ENCODE measurements around the gene DTWD1. TPM values are rescaled to one million over a fixed set of nuclear protein-coding genes. Genes with fewer than 3 reads are reported as not detected.

The DTWD1 gene
- total and polyA plus RNA-seq, 9 of the 15 experiments (the other 6 are each of a cell fraction or from before 2014, with no cell fraction given), result 23.1 to 76.4 (median 36.5) TPM

DNA sequence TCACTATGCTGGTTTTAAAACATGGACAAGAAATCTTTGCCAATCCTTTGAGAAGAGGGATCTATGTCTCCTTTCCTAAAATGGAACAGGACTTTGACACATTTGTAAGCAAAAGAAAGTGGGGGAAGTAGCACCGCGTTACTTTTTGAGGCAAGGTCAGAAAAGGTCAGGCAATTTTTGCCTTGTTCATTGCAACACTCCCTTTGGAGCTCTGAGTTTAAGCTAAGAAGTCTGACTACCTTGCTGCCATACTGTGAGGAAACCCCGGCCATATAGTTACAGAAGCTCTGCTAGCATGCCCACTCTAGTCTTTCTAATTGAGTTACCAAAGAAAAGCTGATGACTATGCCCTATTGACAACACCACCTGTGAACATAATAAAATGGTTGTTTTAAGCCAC is 1.6 kb upstream of the DTWD1 start (continued):
- TF ChIP-seq, protein P1, sequence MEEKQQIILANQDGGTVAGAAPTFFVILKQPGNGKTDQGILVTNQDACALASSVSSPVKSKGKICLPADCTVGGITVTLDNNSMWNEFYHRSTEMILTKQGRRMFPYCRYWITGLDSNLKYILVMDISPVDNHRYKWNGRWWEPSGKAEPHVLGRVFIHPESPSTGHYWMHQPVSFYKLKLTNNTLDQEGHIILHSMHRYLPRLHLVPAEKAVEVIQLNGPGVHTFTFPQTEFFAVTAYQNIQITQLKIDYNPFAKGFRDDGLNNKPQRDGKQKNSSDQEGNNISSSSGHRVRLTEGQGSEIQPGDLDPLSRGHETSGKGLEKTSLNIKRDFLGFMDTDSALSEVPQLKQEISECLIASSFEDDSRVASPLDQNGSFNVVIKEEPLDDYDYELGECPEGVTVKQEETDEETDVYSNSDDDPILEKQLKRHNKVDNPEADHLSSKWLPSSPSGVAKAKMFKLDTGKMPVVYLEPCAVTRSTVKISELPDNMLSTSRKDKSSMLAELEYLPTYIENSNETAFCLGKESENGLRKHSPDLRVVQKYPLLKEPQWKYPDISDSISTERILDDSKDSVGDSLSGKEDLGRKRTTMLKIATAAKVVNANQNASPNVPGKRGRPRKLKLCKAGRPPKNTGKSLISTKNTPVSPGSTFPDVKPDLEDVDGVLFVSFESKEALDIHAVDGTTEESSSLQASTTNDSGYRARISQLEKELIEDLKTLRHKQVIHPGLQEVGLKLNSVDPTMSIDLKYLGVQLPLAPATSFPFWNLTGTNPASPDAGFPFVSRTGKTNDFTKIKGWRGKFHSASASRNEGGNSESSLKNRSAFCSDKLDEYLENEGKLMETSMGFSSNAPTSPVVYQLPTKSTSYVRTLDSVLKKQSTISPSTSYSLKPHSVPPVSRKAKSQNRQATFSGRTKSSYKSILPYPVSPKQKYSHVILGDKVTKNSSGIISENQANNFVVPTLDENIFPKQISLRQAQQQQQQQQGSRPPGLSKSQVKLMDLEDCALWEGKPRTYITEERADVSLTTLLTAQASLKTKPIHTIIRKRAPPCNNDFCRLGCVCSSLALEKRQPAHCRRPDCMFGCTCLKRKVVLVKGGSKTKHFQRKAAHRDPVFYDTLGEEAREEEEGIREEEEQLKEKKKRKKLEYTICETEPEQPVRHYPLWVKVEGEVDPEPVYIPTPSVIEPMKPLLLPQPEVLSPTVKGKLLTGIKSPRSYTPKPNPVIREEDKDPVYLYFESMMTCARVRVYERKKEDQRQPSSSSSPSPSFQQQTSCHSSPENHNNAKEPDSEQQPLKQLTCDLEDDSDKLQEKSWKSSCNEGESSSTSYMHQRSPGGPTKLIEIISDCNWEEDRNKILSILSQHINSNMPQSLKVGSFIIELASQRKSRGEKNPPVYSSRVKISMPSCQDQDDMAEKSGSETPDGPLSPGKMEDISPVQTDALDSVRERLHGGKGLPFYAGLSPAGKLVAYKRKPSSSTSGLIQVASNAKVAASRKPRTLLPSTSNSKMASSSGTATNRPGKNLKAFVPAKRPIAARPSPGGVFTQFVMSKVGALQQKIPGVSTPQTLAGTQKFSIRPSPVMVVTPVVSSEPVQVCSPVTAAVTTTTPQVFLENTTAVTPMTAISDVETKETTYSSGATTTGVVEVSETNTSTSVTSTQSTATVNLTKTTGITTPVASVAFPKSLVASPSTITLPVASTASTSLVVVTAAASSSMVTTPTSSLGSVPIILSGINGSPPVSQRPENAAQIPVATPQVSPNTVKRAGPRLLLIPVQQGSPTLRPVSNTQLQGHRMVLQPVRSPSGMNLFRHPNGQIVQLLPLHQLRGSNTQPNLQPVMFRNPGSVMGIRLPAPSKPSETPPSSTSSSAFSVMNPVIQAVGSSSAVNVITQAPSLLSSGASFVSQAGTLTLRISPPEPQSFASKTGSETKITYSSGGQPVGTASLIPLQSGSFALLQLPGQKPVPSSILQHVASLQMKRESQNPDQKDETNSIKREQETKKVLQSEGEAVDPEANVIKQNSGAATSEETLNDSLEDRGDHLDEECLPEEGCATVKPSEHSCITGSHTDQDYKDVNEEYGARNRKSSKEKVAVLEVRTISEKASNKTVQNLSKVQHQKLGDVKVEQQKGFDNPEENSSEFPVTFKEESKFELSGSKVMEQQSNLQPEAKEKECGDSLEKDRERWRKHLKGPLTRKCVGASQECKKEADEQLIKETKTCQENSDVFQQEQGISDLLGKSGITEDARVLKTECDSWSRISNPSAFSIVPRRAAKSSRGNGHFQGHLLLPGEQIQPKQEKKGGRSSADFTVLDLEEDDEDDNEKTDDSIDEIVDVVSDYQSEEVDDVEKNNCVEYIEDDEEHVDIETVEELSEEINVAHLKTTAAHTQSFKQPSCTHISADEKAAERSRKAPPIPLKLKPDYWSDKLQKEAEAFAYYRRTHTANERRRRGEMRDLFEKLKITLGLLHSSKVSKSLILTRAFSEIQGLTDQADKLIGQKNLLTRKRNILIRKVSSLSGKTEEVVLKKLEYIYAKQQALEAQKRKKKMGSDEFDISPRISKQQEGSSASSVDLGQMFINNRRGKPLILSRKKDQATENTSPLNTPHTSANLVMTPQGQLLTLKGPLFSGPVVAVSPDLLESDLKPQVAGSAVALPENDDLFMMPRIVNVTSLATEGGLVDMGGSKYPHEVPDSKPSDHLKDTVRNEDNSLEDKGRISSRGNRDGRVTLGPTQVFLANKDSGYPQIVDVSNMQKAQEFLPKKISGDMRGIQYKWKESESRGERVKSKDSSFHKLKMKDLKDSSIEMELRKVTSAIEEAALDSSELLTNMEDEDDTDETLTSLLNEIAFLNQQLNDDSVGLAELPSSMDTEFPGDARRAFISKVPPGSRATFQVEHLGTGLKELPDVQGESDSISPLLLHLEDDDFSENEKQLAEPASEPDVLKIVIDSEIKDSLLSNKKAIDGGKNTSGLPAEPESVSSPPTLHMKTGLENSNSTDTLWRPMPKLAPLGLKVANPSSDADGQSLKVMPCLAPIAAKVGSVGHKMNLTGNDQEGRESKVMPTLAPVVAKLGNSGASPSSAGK (IDR thresholded peaks at IDR 0.05), result peak; percentile 25; the same call in 1 of the 2 replicates
- TF ChIP-seq CEBPG (CRISPR knock-in tag; IDR thresholded peaks at IDR 0.05), result no peak
- peak; percentile 54 to 73; a peak in 2 of 4 replicates for TF ChIP-seq CEBPG (tag; conservative IDR thresholded peaks at IDR 0.05 in 1 of 2, IDR thresholded peaks at IDR 0.05 in 1 of 2)
- no peak for TF ChIP-seq SAFB2 (IDR thresholded peaks at IDR 0.05; ENCODE audit: borderline replicate concordance, low read depth, low read length, severe bottlenecking)
- TF ChIP-seq CBX8 (IDR thresholded peaks at IDR 0.05; ENCODE audit: borderline replicate concordance, extremely low read depth, low read depth, low read length, poor library complexity, severe bottlenecking), result no peak
- peak; percentile 90 for TF ChIP-seq CEBPB (tag; IDR thresholded peaks at IDR 0.05)
- TF ChIP-seq, protein P2, sequence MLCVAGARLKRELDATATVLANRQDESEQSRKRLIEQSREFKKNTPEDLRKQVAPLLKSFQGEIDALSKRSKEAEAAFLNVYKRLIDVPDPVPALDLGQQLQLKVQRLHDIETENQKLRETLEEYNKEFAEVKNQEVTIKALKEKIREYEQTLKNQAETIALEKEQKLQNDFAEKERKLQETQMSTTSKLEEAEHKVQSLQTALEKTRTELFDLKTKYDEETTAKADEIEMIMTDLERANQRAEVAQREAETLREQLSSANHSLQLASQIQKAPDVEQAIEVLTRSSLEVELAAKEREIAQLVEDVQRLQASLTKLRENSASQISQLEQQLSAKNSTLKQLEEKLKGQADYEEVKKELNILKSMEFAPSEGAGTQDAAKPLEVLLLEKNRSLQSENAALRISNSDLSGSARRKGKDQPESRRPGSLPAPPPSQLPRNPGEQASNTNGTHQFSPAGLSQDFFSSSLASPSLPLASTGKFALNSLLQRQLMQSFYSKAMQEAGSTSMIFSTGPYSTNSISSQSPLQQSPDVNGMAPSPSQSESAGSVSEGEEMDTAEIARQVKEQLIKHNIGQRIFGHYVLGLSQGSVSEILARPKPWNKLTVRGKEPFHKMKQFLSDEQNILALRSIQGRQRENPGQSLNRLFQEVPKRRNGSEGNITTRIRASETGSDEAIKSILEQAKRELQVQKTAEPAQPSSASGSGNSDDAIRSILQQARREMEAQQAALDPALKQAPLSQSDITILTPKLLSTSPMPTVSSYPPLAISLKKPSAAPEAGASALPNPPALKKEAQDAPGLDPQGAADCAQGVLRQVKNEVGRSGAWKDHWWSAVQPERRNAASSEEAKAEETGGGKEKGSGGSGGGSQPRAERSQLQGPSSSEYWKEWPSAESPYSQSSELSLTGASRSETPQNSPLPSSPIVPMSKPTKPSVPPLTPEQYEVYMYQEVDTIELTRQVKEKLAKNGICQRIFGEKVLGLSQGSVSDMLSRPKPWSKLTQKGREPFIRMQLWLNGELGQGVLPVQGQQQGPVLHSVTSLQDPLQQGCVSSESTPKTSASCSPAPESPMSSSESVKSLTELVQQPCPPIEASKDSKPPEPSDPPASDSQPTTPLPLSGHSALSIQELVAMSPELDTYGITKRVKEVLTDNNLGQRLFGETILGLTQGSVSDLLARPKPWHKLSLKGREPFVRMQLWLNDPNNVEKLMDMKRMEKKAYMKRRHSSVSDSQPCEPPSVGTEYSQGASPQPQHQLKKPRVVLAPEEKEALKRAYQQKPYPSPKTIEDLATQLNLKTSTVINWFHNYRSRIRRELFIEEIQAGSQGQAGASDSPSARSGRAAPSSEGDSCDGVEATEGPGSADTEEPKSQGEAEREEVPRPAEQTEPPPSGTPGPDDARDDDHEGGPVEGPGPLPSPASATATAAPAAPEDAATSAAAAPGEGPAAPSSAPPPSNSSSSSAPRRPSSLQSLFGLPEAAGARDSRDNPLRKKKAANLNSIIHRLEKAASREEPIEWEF (CRISPR knock-in tag; IDR thresholded peaks at IDR 0.05), result 0 out of 2 replicates have a peak, but pooled peaks have one; percentile 47
- TF ChIP-seq TBP (optimal IDR thresholded peaks at IDR 0.05; ENCODE audit: low read depth, low read length), result peak; percentile 14
